ENCODE data around the gene MRNIP. TPM values are rescaled to one million over a fixed set of nuclear protein-coding genes. Genes with fewer than 3 reads are reported as not detected.

Gene MRNIP
- total RNA-seq, 1 donor from 2014 or later = 19.5 TPM

- intact Hi-C loops (cut with micrococcal nuclease) = no loop called here
Measured at GRCh38 chr5:179889885-179890284, 31.3 kb upstream of the MRNIP start.

DNA sequence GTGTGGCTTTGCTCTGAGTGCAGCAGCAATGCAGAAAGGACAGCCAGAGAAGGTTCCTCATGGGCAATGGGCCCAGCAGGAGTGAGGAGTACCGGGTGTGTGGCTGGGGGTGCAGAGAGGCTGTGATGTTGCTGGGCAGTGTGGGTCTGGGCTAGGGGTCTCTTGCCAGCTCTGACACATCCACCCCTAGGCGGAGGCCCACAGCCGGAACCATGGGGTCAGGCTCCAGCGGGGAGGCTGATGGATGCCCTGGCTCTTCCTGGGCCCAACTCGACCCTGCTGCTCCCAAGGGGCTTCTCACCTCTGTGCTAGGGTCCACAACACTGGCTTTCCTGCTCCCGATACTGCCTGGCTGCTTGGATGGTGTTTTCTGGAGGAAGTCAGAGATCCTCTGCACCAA is 29.2 kb upstream of the MRNIP start:
- intact Hi-C loops (cut with micrococcal nuclease) = no loop called here

- intact Hi-C loops (cut with micrococcal nuclease) = no loop called here
Measured at GRCh38 chr5:179887095-179887494, 28.5 kb upstream of the MRNIP start.

- intact Hi-C loops (cut with micrococcal nuclease) = no loop called here
Measured at GRCh38 chr5:179886190-179886911, 27.7 kb upstream of the MRNIP start.

GRCh38 chr5:179885491-179886090 is 27.0 kb upstream of the MRNIP start:
- intact Hi-C loops (cut with micrococcal nuclease) = no loop called here

DNA sequence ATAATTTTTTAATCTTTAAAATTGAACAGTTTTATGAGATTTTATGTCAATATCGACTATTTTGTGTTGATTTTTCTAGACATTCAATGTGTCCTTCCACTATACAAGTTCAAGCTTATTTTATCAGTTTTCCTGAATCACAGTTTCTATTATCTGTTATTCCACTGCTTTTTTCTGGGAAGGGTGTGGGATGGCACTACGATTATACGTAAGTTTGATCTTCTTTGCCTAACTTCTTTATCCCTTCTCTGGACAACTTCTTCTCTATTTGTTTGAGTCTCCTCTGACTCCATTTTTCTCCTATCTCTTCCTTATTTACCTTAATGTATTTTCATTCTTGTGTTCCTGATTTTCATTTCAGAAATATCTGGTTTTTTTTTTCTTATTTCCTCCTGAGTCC is 24.5 kb upstream of the MRNIP start:
- intact Hi-C loops (cut with micrococcal nuclease) = no loop called here

- intact Hi-C loops (cut with micrococcal nuclease) = no loop called here
Measured at GRCh38 chr5:179882338-179882737, 23.7 kb upstream of the MRNIP start.

DNA sequence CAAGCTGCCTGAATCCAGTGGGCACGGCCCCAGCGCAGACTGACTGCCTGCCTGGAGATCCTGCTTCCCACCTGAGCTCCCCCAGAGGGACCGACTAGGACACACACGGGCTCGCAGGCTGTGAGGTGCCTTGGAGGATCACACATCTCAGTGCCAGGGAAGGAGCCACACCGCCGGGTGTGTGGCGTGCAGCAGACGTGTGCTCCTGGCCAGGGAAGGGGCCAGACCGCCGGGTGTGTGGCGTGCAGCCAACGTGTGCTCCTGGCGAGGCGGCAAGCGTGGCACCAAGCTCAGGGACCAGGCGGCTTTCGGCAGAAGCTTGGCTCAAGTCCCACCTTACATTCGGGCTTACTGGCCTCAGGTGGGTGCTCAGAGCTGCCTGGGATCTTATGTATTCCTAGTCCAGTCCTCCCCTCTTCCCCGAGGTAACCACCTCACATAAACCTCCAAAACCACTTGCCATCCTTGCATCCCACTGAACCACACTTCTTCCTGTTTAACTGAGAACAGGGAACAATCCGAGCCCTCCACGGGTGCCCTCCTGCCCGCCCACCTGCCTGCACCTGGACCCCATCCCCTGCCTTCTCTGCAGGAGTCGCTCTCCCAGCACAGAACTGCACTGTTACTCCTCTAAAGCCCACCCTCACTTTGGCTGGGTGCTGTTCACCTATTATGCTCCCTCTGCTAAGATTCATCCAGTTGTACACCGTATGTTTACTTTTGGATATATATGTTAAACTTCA is 22.4 kb upstream of the MRNIP start:
- intact Hi-C loops (cut with micrococcal nuclease) = no loop called here

DNA sequence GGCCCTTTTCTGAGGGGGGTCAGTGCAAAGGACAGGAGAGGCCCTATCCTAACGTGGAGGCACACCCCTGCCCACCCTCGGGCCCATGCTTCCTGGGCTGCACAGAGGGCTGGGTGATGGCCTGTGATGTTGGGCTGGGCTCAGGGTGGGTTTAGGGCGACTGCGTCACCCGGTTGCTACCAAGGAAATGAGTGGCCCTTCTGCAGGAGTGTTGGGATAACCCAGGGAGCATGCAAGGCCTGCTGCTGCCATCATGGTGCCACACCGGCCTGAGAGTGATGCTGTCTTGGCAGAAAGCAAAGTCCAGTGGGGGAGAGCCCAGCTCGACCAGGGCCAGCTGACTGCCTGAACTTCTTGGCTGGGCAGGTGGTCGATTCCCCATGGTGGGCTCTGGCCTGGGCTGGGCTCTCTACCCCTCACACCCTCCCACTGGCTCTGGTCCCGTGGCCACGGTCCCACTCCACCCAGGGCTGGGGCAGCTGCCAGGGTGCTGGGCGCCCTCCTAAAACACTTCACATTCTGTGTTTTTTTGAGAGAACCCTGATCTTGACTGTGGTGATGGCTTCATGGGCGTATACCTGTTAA is 21.5 kb upstream of the MRNIP start:
- intact Hi-C loops (cut with micrococcal nuclease) = no loop called here

DNA sequence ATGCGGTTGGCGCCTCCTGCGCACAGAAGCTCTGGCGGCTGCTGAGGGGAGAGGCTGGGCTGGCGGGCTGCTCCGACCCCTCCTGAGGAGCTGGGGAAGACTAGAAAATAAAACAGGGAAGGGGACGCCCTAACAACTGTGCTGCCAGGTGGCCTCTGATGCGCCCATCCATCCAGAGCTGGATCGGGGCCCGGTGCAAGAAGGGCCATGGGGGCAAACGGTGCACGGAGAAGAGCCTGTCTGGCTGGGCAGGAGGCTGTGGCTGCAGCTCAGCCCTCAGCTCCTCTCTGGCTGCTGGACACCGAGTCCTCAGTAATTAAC is 21.0 kb upstream of the MRNIP start:
- intact Hi-C loops (cut with micrococcal nuclease) = no loop called here

- intact Hi-C loops (cut with micrococcal nuclease) = no loop called here
Measured at GRCh38 chr5:179879003-179879689, 20.5 kb upstream of the MRNIP start.

- intact Hi-C loops (cut with micrococcal nuclease) = no loop called here
Measured at GRCh38 chr5:179878222-179879002, 19.8 kb upstream of the MRNIP start.

DNA sequence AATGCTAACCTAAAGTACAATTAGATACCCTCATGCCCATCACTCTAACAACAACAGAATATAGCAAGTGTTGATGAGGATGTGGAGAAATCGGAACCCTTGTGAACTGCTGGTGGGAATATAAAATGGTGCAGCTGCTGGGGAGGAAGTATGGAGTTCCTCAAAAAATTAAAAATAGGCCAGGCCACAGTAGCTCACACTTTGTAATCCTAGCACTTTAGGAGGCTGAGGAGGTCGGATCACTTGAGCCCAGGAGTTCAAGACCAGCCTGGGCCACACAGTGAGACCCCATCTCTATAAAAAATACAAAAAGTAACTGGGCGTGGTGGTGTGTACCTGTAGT is 18.0 kb upstream of the MRNIP start:
- intact Hi-C loops (cut with micrococcal nuclease) = no loop called here

GRCh38 chr5:179875741-179876609 is 17.4 kb upstream of the MRNIP start:
- intact Hi-C loops (cut with micrococcal nuclease) = no loop called here

DNA sequence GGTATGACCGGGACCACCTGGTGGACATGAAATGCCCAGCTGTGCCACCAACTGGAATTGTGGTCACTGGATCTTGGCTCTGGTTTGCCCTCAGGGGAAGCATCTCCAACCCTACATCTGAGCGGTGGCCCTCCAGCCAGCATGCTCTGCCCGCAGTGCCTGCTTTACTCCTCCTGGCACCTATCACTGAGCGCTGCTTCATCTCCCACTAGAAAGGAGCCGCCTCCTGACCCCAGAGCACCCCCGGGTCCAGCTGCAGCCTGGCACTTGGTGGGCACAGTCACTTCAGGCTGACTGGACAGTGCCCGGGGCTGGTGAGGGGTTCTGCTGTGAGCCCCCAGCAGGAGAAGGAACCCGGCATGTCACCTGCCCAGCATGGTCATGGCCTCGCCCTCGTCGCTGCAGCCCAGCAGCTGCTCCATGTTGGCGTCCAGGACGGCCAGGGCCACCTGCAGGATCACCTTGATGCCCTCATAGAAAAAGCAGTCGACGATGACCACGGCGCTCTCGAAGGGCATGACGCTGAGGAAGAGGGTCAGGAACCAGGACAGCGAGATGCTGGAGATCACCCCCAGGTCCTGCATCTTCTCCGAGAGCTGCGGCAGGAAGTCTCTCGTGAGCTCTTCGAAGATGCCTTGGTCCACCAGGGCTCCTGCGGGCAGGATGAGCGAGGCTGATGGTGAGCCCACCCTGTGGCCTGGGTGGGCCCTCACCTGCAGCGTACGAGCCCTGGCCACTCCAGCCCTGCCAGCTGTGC is 16.1 kb upstream of the MRNIP start:
- intact Hi-C loops (cut with micrococcal nuclease) = no loop called here

- intact Hi-C loops (cut with micrococcal nuclease) = no loop called here
Measured at GRCh38 chr5:179874136-179874535, 15.5 kb upstream of the MRNIP start.

DNA sequence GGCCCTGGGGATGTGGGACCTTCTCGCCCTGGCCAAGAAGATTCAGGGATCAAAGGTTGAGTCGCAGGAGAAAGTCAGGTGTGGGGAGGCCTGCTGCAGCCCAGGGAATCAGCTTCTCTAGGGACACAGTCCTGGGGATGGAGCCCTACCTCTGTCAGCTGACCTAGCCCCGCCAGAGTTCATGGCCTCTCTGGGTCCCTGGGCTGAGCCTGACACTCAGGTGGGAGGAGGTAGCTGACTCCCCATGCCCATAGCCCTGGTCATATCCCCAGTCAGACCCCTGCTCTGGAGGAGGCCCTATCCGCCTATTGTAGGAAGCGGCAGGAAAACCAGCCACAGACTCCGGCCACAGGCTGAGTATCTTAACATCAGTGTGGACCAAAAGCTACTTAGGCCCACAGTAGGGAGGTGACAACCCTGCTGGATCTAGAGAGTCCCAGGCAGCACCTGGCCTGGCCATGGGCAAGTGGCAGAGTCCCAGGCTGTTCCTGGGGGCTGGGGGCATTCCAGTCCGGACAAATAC is 15.0 kb upstream of the MRNIP start:
- intact Hi-C loops (cut with micrococcal nuclease) = no loop called here

- intact Hi-C loops (cut with micrococcal nuclease) = no loop called here
Measured at GRCh38 chr5:179872828-179873575, 14.4 kb upstream of the MRNIP start.
